NCI-H345 (cell line): ENCODE data around the gene ADGRG7.

ENCODE experiments used
- DNase-seq: peaks from one replicate; lab custom pipeline; 2025; lab: John Stamatoyannopoulos, UW

The ADGRG7 gene

DNA sequence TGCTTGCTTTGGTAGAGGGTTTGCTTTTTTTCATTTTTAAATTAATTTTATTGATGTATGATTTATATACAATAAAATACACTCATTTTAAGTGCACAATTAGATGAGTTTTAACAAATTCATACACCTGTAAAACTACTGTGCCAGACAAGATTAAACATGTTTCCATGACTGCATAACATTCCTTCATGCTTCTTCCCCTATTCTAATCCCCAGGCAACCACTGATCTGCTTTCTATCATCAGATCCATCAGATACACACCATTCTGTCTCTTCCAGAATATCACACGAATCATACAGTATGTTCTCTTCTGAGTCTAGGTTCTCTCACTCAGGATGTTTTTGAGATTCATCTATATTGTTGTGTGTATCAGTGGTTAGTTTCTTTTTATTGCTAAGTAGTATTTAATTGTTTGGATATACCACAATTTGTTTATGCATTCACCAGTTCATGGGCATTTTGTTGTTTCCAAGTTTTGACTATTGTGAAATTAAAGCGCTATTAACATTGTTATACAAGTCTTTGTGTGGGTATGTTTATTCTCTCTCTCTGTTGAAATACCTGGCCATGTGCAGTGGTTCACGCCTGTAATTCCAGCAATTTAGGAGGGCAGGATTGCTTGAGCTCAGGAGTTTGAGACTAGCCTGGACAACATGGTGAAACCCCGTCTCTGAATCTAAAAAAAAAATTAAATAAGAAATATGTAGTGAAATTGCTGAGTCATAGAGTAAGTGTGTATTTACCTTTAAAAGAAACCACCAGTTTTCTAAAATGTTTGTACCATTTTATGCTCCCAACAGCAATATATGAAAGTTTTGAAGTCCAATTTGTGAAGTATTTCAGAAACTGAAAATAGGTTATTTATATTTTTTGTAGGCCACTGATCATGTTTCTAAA, 92.9 kb downstream of the ADGRG7 start:
- no peak for DNase-seq

DNA sequence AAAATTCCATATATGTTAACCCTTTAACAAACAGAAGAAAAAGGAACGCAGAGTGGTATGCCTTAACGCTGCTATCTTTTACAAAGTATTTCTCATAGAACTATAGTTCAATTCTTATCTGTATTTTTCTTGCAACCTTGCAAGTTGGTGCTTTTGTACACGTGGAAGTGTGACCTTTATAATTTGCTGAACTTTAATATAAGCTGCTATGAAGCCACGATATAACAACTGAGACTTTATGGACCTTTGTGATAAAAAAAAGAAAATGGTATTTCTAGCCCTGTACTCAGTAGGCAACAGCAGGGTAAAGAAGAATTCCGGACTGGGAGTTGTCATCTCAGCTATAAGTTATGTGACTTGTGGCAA, 93.6 kb downstream of the ADGRG7 start:
- no peak for DNase-seq

DNA sequence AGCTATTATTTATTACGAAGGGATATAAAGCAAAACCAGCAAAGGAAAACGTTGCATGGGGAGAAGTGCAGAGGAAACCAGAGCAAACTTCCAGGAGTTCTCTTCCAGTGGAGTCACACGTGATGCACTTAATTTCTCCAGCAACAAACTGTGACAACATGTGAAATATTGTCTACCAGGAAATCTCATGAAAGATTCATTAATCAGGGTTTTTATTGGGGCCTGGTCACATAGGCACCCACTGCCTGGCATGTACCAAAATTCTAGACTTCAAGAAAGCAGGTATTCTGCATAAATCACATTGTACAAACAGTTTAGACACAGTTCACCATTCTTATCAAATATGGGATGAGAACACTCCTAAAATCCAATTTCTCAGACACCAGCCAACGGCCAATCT, 94.5 kb downstream of the ADGRG7 start:
- no peak for DNase-seq

DNA sequence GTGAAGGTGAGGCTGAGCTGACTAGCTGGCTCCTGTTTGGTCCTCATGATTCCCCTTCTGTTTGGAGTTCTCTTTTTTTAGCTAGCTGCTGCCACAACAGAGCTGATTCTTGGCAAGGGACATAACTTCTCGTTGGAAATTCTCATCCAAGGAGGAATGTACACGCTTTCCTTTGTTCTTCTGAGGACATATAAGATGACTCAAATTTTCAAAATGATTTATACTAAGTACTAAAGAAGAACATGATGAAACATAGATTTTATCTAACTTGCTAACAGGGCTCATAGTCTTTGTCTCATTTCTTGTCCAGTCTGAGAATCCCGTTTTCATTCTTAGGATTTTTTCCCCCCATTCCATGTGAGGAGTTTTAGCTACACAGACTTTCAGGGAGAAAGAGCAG, 97.0 kb downstream of the ADGRG7 start:
- DNase-seq = no peak

DNA sequence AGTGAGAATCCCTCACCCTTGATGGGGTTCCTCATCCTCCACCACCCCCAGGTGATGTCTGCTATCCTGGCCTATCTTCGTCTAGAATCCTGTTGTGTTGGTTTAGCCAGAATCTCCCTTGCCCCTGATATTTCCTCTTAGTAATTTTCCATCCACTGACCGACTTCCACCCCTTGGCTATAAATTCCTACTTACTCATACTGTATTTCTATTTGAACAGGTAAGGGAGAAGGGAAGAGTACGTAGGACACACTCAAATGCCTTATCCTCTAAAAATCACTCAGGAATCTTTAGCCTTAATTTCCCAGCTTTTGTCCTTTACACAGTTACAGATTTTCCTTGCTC, 99.2 kb downstream of the ADGRG7 start:
- DNase-seq = no peak

DNA sequence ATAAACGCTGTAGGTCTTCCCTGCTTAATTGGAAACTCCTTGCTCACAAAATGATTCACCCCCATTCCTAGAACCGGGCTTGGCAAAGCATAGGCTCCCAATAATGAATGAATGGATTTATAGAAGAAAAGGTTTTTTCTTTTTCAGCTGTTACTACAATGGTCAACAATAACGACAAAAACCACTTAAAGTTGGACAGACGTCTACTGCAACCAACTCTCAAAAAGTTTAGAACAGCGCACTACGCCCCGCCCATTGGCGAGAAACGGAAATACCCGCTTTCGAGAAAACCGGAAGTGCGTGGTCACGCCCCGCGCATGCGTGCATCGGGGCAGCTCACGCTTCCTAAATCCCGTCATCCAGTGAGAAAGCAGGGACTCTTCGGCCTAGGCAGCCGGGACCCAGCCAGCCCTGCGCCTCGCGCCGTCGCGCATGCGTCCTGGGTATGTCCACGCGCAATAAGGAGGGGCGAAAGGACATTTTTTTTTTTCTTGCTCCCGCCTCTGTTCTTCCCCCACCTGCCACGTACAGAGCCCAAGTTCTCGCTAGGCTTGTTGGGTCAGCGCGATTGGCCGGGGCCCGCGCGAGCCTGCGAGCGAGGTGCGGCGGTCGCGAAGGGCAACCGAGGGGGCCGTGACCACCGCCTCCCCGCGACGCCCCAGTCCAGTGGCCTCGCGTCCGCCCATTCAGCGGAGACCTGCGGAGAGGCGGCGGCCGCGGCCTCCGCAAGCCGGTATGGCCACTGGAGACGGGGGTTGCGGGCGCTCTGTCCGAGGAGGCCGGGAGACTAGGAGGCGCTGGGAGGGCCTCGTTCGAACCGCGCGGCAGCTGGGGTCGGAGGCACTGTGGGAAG, 99.8 kb downstream of the ADGRG7 start, which contains the start of gene TFG:
Gene TFG, plus strand, starts transcription at position 506 of the 853 bp plus-strand sequence. CDS start 4,192 bp downstream, outside the sequence.
- peak; percentile 95 for DNase-seq

DNA sequence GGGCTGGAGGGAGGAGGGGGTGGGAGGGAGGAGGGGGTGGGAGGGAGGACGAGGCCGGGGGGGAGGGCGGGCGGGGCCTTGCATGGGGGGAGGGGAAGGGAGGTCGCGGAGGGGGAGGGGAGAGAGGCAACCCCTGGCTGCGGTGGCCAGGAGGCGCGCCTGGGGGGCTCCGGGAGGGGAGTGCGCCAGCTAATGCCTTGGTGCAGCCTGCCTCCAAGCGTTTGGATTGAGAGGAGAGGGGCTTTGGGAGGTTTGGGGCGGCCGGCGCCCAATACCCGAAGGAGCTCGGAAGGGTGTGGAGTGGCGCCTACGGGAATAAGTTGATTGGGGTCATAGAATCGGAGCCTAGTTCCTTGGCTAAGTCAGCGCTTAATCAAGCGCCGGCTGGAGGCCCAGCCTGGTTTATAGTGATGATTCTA, 100.5 kb downstream of the ADGRG7 start:
- DNase-seq = no peak

DNA sequence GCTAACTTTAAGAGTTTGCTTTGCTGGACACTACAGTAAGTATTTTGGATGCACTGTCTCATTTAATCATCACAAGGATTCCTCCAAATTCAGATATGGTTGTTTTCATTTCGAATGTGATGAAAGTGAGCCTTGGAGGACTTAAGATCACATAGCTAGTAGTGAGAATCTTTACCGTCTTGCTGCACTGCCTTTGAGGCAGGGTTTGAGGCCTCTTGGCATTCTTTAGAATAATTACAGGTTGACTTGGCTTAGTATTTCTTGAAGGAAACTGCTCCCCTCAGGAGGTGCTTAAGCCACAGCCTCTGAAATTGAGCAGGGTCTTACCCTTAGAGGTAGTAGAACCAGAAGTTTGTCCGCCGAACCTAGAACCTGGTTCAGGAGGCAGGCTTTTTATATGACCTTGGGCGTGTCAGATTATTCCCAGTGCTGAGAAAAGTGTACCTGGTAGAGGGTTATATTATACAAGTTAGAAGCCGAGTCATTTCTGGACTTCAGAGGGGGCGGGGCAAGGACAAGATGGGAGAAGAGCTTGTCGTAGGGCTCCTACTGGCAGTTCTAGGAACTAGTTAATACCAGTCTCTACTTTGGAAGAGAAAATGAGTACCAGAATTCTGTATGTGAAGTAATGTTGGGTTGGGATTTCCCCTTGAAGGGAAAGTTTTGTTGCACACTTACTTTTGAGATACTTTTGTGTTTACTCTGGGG, 101.0 kb downstream of the ADGRG7 start:
- no peak for DNase-seq

DNA sequence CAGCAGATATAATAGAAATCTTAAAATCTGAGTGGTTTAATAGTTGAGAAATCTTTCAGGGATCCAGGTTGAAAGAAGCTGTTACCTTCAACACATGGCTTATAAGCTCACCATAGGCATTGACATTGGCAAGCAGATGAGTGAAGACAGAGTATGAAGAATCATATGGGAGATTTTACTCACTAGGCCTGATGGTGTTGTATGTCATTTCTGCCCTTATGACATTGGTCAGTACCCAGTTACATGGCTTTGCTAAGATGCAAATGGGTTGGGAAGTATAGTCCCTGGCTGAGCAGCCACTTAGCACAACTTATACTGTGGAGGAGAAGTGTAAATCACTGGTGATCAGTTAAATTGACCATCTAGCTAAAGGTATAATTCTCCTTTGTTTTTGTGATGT, 105.8 kb downstream of the ADGRG7 start:
- no peak for DNase-seq

DNA sequence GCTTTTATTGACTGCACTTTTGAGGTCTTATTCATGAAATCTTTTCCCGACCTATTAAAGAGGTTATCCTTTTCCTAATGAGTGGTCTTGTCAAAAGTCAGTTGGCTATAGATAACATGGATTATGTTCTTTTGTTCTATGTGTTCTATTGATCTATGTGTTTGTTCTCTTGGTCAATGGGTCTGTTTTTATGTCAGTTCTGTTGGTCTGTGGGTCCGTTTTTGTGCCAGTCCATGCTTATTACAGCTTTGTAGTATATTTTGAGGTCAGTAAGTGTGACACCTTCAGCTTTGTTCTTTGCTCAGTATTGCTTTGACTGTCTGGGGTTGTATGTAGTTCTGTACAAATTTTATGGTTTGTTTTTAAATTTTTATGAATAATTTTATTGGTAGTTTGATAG, 107.7 kb downstream of the ADGRG7 start:
- no peak for DNase-seq

DNA sequence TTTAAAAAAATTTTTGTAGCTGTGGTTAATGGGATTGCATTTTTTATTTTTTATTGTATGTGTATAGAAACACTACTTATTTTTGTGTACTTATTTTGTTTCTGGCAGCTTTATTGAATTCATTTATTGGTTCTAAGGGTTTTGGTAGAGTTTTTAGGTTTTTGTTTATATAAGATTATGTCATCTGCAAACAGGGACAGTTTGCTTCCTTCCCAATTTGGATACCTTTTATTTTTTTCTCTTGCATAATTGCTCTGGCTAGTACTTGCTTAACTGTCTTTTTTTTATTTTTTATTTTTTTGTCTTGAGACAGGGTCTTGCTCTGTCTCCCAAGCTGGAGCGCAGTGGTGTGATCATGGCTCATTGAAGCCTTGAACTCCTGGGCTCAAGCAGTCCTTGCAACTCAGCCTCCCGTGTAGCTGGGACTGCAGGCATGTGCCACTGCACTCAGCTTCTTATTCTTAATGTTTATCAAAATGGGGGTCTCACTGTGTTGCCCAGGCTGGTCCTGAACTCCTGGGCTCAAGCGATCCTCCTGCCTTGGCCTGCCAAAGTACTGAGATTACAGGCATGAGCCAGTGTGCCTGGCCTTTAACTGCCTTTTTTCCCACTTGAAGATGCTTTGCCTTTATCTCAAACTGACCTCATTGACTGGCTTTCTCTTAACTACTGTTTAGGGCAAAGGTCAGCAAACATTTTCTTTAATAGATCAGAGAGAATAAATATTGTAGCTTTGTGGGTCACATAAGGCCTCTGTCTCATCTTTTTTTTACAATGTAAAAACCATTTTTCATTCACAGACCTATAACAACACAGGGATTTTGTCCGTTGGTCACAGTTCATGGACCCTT, 108.5 kb downstream of the ADGRG7 start:
- DNase-seq = no peak

DNA sequence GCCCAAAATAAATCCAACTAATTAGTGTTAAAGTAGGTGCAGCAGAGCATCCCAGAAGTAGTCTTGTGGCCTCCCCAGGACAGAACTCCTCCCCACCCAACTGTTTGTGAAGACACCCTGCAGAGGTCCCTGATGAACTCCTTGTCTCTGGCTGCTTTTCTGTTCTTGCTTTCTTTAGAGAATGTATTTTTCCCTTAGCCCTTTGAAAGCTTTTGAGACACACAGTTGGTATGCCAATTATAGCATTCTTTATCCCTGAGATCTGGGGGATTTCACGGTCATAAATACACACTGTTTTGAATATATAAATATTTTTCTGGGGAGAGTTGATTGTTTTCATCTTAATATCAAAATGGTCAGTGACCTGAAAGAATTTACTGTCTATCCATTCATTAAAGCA, 109.7 kb downstream of the ADGRG7 start:
- DNase-seq = no peak

DNA sequence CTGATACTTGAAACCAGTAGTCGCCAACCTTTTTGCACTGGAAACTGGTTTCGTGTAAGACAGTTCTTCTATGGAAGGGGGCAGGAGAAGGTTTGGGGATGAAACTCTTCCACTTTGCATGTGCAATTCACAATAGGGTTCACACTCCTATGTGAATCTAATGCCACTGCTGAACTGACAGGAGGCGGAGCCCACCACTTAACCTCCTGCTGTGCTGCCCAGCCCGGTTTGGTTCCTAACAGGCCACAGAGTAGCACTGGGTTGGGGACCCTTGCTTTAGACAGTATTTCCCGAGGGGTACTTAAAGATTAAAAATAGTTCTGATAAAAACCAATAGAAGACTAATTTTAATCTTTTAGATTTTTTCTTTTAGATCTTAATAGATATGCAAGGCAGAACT, 111.0 kb downstream of the ADGRG7 start:
- no peak for DNase-seq

DNA sequence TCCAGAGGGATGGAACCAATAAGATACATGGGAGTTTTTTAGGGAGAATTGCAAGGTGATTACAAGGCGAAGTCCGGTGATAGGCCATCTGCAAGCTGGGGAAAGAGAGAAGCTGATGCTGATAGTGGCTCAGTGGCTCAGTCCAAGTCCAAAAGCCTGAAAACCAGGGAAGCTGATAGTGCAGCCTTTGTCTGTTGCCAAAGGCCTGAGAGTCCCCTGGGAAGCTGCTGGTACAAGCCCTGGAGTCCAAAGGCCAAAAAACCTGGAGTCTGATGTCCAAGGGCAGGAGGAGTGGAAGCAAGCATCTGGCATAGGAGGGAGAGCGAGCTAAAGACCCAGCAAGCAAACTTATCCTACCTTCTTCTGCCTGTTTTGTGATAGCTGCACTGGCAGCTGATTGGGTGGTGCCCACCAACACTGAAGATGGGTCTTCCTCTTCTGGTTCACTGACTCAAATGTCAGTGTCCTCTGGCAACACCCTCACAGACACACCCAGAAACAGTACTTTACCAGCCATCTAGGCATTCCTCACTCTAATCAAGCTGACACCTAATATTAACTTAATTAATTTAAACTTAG, 116.6 kb downstream of the ADGRG7 start:
- DNase-seq = no peak

DNA sequence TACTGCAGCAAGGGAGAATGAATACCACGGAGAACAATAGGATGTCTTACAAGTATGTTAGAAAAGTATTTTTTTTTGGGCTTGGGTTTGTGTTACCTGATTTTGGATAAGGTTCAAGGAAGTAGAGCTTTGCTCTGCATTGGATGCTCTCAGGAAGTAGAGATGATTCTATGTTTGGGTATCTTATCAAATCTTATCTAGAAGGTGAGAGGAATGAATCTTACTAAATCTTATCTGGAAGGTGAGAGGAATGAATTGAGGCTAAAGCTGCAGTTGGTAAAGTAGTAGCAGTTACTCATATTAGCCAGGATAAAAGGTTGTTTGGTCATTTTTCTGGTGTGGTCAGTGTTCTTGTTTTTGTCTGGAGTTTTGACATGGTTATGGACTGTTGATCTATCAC, 117.3 kb downstream of the ADGRG7 start:
- DNase-seq = no peak

DNA sequence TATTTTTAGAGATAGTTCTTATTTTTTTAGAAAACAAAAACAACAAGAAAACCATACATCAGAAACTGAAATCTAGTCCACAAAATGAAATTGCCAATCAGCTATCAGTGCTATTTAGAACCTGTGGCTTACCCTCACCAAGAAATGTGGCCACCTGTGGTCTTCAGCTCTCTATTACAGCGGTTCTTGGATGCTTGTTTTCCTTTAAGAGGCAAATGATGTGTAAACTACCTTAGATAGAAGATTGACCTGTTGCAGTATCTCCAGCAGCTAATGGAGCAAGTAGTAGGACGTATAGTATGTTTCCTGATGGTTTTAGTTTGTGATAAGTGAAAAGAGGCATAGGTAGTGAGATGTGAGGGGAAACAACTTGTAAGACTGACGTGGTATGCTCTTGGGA, 121.1 kb downstream of the ADGRG7 start:
- DNase-seq = no peak

DNA sequence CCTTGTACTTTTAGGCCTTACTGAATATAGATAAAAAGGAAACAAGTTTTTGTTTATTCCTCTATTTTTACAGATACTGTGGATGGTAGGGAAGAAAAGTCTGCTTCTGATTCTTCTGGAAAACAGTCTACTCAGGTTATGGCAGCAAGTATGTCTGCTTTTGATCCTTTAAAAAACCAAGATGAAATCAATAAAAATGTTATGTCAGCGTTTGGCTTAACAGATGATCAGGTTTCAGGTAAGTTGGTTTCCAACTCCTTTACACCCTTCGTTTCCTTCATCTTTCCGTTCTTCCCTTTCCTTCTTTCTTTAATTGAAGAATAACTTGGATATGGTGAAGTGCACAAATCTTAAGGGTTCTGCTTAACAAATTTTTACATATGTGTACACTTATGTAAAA, 123.0 kb downstream of the ADGRG7 start:
- no peak for DNase-seq

DNA sequence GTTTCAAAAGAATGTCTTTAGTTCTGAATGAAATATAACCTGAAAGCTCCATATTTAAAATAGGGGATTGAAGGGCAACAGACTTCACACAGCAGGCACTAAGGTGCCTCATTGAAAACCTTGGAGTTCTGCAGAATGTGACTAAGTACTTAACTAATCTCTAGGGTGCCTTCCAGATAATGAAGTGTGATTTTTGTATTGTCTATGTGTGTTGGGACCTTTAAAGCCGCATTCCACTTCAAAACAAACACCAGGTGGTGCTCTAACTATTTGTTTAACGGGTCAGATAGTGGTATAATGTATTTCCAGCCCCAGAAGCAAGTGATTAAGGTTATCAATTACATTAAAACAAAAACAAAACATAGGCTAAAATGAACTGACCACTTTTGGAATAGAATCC, 127.9 kb downstream of the ADGRG7 start:
- no peak for DNase-seq

DNA sequence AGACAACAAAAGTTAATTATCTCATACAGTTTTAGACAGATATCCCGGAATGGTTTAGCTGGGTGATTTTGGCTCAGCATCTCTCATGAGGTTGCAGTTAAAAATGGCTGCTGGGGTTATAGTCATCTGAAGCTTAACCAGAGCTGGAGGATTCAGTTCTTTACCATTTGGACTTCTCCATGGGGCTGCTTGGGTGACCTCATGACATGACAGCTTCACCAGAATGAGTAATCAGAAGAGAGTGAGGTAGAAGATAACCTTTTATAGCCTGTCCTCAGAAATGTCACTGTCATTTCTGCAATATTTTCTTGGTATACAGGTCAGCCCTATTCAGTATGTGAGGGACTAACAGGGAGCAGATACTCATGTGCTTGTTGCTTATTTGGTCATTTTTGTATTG, 130.8 kb downstream of the ADGRG7 start:
- DNase-seq = no peak

DNA sequence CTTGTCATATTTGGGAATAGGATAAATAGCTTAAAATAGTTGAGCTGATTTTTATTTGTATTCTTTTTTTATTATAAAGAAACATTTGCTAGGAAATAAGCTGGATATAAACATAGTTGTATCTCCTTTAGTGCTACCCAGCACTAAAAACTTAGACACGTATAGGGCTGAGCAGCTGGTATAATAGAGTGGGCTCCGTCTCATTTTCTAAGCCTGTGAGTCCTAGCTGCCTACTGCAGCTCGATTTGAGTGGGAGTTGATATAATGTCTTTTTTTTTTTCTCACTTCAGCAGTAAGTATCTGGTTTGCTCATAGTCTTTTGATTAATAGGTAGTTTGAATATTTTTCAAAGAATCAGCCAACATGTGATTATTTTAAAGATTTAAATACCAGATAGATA, 134.1 kb downstream of the ADGRG7 start:
- DNase-seq = no peak

DNA sequence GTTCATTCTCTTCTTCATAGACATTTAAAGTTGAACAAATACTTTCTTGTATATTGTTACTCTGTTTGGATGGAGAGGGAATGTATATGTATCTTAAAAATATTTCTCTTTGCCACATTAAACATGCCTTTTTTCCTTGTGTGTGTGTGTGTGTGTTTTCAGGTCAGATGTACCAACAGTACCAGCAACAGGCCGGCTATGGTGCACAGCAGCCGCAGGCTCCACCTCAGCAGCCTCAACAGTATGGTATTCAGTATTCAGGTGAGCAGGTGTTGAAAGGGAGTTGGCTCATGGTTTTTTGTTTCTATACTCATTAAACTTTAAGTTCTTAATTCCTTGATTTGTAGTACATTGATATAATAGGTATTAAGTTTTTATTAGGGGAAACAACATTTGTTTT, 135.3 kb downstream of the ADGRG7 start:
- DNase-seq = no peak
